ENCODE results near the gene SCUBE2.
"Not testable (repeated sequence)": the region's sequence is repeated elsewhere in the genome, so short reads cannot be mapped to it uniquely, and the experiment has no call there.

The SCUBE2 gene

DNA sequence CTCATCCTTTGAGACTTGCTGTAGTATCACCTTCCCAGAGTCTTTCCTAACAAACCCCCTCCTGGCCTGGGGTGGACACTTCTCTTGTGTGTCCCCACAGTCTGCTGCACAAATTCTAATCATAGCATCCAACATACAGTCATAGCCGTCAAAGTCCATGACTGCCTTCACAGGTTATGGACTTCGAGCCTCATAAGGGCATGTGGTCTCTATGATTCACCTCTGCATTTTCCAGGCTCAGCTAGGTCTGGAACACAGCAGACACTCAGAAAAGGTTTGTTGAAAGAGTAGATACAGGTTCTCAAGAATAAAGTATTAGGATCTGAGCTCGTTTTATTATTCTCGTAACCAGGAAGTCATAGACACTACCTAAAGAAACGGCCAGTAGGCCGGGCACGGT, 13.2 kb upstream of the SCUBE2 start:
- DNase-seq, result no peak

DNA sequence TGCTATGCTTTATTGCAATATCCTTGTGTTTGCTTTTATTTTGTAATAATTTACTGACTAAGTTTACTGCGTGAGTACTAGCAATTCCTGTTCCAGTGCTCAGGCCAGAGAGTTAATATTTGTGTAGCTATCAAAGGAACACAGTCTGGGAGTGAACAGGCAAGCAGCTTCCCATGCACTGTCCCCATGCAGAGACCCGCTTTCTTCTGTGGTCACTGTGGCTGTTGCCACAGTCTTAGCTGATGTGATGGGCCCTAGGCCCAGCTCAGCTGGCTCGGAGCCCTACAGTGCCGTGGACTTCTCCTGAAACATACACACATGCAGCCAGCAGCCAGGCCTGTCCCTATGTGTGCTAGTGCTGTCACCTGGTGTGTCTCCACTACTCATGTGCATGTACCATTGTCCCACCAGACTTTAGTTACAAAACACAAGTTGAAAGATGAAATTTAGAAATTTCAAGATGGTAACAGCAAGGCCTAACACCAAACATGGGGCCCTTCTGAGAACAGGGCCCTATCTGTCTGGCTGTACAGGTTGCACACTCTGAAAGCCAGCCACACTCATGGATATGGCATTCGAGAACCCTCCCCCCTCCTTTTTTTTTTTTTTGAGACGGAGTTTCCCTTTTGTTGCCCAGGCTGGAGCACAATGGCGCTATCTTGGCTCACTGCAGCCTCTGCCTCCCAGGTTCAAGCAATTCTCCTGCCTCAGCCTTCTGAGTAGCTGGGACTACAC, 12.3 kb upstream of the SCUBE2 start:
- no peak for DNase-seq

DNA sequence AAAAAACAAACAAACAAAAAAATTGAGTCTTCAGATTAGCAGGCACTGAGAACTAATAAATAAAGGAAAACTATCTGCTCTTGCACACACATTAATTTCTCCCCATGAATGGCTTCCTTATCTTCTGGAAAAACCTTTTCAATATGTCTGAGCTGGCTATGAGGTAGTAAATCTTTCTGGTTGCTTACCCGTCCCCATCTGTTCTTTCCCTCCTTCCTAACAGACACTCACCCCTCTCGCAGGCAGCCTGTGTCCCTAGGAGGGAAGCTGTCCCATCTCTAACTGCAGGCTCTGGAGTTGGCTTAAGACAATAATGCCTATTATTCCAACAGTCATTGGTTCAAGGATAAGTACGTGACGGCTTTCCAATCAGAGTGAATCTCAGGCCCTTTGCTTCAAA, 8.2 kb upstream of the SCUBE2 start:
- no peak for DNase-seq

DNA sequence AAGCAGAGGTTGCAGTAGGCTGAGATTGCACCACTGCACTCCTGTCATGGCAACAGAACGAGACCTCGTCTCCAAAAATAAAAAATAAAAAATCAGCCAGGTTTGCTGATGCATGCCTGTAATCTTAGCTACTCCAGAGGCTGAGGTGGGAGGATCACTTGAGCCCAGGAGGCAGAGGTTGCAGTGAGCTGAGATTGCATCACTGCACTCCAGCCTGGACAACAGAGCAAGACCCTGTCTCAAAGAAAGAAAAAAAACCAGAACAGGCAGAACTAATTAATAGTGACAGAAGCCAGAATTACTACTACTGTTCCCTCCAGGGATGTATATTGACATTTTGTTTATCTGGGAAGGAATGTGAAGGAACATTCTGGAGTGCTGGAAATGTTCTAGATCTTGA, 7.1 kb upstream of the SCUBE2 start:
- DNase-seq, result not testable (repeated sequence)

DNA sequence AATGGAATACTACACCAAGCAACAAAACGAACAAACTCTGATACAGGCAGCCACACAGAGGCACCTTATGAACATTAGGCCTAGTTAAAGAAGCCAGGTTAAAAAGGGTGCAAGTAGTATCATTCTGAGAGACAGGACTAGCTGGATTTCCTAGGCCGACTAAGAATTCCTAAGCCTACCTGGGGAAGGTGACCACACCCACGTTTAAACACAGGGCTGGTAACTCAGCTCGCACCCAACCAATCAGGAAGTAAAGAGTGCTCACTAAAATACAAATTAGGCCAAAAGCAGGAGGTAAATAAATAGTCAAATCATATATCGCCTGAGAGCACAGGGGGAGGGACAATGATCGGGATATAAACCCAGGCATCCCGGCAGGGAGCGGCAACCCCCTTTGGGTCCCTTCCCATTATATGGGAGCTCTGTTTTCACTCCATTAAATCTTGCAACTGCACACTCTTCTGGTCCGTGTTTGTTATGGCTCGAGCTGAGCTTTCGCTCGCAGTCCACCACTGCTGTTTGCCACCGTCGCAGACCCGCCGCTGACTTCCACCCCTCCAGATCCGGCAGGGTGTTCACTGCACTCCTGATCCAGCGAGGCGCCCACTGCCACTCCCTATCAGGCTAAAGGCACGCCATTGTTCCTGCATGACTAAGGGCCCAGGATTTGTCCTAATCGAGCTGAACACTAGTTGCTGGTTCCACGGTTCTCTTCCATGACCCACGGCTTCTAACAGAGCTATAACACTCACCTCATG, 6.0 kb upstream of the SCUBE2 start:
- not testable (repeated sequence) for DNase-seq

DNA sequence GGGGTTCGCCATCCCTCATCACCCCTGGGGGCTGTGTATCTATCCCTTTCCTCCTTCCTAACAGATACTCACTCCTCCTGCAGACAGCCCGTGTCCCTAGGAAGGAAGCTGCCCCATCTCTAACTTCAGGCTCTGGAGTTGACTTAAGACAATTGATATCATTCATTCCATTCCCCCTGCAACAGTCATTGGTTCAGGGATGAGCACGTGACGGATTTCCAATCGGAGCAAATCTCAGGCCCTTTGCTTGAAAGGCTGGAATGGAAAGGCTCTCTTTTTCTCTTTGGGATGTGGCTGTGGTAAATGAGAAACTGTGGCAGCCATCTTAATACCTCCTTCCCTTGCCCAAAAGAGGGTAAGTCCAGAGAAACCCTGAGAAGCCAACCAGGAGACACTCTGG, 5.0 kb upstream of the SCUBE2 start:
- no peak for DNase-seq

DNA sequence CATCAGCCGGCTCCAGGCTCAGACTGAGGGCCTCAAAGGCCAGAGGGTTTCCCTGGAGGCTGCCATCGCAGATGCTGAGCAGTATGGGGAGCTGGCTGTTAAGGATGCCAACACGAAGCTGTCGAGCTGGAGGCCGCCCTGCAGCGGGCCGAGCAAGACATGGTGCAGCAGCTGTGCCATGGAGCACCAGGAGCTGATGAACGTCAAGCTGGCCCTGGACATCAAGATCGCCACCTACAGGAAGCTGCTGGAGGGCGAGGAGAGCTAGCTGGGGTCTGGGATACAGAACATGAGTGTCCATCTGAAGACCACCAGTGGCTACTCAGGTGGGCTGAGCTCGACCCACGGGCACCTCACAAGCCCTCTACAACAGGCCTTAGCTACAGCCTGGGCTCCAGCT, 4.0 kb upstream of the SCUBE2 start:
- DNase-seq, result no peak

DNA sequence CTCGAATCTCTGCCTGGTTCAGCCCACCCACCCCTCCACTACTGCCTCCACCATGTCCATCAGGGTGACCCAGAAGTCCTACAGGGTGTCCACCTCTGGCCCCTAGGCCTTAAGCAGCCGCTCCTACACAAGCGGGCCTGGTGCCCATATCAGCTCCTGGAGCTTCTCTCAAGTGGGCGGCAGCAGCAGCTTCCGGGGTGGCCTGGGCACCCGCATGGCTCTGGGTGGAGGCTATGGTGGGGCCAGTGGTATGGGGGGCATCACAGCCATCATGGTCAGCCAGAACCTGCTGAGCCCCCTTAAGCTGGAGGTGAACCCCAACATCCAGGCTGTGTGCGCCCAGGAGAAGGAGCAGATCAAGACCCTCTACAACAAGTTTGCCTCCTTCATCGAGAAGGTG, 3.0 kb upstream of the SCUBE2 start:
- no peak for DNase-seq

DNA sequence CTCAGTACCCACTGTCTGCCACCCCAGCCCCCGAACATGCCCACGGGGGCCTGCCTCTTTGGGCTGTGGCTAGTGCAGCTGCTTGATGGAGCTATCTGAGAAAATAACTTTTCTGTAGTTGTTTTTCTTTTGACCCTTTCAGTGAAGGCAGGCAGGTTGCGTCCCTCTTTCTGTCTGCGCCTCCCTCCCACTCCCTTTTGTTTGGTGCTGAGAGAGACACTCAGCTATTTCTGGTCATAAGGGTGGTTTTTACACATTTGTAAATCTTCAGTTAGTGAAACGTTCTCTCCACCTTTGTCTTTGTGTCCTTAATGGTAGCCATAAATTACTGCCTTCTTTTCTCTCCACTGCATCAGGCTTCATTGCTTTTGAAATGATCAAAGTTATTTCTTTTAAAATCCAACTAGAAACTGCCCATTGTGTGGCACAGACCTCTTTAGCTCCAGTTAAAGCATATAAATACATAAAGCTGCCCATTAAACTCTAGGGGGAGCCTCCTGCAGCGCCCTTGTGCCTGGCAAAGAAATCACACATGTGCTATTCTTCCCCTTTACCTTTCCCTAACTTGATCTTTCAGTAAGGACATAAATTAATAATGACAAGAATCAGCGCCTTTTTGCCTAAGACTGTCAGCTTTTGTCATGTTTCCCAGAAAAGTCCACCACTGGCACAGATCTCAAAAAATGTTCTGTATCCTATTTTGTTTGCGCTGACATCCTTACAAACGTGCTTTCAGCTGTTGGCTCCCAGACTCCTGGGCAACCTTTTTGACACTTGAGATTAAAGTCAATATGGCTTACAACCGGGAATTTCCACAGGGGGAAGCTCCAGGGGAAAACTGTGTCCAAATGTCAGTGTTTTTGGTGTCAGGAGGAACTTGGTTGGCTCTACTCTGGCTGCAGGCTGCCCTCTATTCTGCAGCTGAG, 1.7 kb upstream of the SCUBE2 start:
- DNase-seq, result peak in 1 of 14 donors; percentile 5

DNA sequence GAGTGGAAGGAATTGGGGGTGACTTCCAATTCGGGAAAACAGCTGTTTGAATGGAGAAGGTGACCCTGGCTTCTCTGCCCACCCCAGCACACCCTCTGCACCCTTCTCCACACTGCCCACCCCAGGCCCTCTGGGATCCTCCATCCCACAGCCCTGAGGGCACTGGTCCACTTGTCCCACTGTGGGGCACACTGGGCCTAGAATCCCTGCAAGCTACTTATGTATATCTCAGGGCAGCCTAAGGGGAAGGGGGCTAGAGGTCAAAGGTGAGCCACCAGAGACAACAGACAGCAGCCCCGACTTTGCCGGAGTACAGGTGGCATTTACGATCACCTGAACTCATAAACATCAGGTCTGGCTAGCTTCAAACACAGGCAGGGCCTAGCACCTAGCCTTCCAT, 673 bp upstream of the SCUBE2 start:
- DNase-seq, result no peak

DNA sequence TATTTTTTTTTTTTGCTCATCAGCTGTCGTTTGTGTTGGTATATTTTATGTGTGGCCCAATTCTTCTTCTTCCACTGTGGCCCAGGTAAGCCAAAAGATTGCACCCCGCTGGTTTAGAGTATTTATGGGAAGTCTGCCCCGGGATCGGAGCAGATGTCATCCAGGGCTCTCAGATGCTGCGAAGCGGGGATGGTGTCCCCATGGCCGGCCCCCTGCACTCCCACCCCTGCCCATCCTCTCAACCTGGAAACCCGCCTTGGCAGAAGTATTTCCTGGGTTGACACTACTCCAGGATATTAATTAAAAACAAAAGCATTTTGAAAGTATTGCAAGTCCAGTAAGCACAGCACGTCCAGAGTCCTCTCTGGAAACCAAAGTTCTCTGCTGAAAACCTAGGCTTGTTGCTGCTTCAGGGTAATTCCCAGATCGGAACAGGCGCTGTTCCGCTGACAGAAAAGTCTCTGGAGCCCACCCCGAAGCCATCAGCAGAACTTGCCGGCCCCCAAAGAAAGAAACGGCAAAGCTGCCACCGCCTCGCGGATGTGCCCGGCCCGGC, 833 bp downstream of the SCUBE2 start:
- DNase-seq, result peak in 1 of 14 donors; percentile 32

DNA sequence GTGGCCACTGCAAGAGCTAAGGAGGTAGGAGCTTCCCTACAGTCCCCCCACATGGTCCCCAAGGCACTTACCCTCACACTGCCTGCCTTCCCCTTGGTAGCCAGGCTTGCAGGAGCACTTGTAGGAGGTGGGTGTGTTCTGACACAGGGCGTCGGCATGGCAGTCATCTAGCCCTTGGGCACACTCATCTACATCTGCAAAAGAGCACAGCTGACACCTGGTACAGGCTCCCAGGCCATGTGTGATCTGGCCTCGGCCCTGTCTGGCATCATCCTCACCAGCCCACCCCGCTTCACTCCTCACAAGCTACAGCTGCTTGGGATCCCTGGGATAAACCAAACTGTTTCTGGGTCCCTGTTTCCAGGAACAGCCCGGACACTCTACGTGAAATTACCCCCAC, 1.8 kb downstream of the SCUBE2 start:
- DNase-seq, result no peak

DNA sequence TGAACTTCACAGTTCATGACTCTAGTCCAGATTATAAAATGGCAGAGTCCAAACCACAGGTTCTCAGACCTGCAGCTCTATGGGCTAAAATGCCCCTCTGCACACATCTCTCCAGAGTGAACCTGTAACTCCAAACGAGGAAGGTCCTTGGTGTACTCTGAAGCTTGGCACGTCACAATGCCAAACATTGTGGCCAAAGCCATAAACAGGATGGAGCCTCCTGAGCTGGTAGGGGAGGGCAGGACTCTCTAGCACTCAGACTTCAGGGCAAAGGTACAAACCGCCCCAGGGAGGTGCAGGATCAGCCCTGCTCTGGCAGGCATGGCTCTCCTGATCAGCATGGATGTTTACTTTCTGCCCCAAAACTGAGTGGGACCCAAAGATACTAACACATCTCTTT, 2.3 kb downstream of the SCUBE2 start:
- DNase-seq, result peak in 1 of 14 donors; percentile 6

DNA sequence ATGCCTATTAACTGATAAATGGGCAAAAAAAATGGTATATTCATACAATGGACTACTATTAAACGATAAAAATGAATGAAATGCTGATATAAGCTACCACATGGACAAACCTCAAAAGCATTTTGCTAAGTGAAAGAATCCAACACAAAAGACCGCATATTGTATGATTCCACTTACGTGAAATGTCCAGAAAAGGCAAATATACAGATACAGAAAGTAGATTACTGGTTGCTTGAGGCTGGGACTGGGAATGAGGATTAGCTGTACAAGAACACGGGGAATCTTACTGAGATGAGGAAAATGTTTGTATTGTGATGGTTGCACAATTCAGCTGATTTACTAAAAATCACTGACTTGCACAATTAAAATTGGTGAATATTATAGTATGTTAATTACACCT, 8.8 kb downstream of the SCUBE2 start:
- no peak for DNase-seq

DNA sequence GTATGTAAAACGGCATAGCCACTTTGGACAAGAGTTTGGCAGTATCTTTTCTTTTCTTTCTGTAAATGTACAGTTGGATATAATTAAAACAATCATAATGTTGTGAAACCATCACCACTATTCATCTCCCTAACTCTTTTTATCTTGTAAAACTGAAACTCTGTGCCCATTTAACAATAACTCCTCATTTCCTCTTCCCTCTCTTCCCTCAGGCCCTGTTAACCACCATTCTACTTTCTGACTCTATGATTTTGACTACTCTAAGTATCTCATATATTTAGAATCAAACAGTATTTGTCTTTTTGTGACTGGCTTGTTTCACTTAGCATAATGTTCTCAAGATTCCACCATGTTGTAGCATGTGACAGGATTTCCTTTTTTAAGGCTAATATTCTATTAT, 10.2 kb downstream of the SCUBE2 start:
- no peak for DNase-seq

DNA sequence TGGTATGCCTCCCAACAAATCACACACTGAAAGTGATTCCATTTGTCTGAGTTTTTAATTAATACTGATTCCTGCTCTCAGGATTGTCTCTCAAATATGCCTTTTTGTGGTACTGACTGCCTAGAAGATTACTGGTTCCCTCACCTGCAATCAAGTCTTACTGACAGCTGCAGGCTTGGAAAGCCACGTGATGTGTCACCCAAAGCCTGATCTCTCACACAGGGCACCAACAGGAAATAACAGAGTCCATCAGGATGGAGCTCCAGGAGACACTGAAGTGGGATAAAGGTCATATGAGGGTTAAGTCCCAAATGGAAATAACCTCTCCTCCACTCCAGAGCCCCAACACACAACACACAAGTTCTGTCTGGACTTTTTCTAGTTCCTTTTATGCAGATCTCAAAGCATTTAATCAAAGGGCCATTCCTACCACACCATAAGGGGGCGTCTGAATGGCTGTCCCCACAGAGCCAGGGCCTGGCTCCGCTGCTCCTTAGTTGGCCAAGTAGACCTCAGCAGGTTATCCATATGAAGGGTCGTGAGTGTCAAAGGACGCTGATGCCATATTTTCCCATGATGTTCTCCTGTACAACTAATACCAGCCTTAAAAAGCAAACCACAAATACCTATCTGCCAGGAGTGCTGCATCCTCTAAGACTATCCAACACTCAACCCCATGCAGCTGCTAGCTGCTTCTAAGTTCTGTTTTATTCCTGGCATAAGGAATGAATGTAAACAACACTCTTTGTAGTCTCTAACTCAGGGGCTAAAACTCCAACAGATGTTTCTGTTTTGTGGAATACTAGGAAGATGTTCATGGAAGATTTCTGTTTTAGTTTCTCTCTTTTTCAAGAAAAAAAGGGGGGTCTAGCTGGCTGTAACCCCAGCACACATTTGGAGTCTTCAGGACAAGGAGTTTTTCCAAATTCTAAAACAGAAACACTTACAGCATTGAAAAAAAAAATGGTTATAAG, 13.0 kb downstream of the SCUBE2 start:
- no peak for DNase-seq

DNA sequence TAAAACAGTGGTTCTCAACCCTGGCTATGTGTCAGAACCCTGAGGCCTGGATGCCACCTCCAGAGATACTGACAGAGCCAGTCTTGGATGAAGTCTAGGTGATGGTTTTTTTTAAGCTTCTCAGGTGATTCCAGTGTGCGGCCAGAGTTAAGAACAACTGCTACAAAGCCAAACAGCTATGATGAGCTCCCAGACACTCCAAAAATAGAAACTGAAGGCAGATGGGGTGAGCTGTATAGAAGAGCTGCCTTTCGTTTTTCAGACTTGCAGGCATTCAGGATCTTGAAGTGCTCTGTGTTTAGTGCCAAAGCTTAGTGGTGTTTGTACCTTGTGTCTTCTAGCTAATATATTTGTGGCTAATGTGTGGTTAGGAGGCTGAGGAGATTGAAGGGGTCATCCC, 14.2 kb downstream of the SCUBE2 start:
- no peak for DNase-seq

DNA sequence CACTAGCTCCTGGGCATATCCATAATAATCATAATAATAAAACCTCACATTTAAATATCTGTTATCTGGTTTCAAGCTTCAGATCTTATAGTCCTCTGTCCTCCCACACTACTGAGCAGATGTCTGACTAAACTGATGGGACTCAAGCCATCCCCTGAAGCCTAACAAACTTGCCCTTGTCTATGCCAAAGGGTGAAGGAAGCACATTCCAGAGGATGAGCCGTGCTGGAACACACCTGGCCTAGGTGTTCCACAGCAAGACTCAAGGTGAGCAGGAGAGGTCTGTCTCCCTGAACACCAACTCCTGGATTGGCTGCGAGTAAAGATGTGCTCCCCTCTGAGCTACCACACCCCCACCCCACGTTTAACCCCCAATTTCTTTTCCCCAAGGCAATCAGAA, 14.7 kb downstream of the SCUBE2 start:
- DNase-seq, result no peak

DNA sequence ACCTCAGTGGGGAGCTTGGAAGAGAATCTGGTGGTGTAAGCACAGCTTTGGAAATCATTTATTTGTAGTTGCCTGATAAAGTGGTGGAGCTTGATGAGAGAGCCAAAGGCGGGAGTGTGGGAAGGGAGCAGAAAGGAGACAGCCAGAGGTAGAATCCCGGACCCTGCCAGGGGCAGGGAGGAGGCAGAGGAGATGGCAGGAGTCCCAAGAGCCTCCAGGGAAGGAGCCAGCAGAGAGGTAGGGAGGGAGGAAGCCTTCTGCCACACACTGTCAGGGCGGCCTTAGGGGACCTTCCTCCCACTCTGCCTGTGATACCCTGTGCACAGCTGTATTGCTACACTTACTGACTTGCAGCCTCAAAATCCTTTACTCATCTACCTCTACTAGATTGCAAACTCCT, 15.4 kb downstream of the SCUBE2 start:
- DNase-seq, result no peak

DNA sequence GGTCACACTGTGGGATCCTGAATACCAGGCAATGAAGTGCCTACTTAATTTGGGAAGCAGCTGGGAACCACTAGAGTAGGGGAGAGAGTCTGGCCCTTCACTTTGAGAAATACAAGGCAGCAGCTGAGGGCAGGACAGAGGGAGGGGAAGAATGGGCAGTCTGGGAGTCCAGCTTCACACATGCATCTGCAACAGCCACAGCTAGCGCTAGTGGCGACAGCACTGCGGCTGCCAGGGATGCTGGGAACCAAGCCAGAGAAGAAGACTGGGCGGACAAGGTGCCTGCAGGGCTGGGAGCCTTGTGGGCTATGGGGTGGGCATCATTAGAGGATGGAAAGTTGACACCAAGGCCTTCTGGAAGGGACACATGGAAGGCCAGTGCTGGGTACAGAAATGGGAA, 15.8 kb downstream of the SCUBE2 start:
- DNase-seq, result no peak

DNA sequence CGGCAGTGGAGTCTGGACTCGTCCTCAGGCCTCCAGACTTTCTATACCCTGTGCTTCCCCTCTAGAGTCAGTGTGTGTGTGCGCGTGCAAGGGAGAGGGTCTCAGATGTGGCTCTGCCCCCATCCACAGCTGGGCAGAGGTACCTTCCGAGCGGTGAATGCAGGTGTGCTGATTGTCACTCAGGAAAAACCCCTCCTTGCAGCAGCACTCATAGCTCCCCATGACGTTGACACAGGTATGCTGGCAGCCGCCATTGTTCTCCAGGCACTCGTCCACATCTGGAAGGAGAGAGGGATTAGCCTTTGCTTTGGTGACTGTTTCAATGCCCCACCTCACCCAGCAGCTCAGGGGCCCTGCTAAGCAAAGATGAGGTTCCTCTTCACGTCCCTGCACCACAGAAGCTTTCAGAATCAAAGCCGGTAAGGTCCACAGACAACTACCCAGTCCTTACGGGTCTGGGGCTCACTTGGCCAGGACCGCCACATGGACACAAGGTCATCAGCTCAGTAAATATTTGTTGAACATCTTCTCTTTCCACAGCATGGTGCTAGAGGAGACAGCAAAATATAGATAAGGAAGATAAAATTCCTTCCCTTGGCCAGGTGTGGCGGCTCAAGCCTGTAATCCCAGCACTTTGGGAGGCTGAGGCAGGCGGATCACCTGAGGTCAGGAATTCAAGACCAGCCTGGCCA, 16.9 kb downstream of the SCUBE2 start:
- no peak for DNase-seq

Data from C1 segment of cervical spinal cord (tissue), 14 donors.